IMR-90 (cell line): Measurements from ENCODE around the gene AFTPH. TPM values are rescaled to one million over a fixed set of nuclear protein-coding genes. Genes with fewer than 3 reads are reported as not detected.

ENCODE experiments used
- ATAC-seq: fragments of 200-7000 bp; cut with Tn5 transposase; 2 replicates; pipeline ENCODE4 v1.9.1; 2020; ENCODE audit warnings: low read depth, mild to moderate bottlenecking, moderate library complexity
- BruUV-seq: library from RNA; stranded (reverse); fragments of 400-500 nt; replicated peaks from 2 replicates; lab custom pipeline; 2021; lab: Mats Ljungman, UMichigan
- CTCF ChIA-PET: fragments of 300-600 bp; formaldehyde crosslinking; extraction: SDS; loops from one replicate; lab custom pipeline; 2021; ENCODE audit warnings: antibody characterized with exemption; lab: Yijun Ruan, JAX
- POLR2A ChIA-PET: fragments of 300-600 bp; sonication (Branson Sonifier 250); formaldehyde crosslinking; loops from one replicate; lab custom pipeline; 2022; ENCODE audit warnings: antibody characterized with exemption; ENCODE audit not compliant: unreplicated experiment; lab: Charles Lee
- DNase-seq: peaks from one replicate; pipeline ENCODE4 v3.0.0; 2013
- H2AFZ ChIP-seq: replicated peaks from 2 replicates; pipeline ENCODE3; 2013; ENCODE audit warnings: low read length, mild to moderate bottlenecking; ENCODE audit not compliant: poor library complexity
- H2AK5ac ChIP-seq: 2 replicates; pipeline ENCODE4 v1.6.1; 2013; ENCODE audit warnings: low read depth, low read length, inconsistent platforms
- H2AK9ac ChIP-seq: replicated peaks from 2 replicates; pipeline ENCODE3; 2013; ENCODE audit warnings: mild to moderate bottlenecking, low read depth, low read length, moderate library complexity; ENCODE audit not compliant: poor library complexity
- H2BK120ac ChIP-seq: 2 replicates; pipeline ENCODE4 v1.6.1; 2013; ENCODE audit warnings: low read depth, low read length, inconsistent platforms
- H2BK15ac ChIP-seq: 3 replicates; pipeline ENCODE4 v1.6.1; 2013; ENCODE audit warnings: low read depth, low read length, inconsistent platforms
- H2BK20ac ChIP-seq: 2 replicates; pipeline ENCODE4 v1.6.1; 2013; ENCODE audit warnings: low read depth, mild to moderate bottlenecking, inconsistent platforms, low read length, moderate library complexity
- H2BK5ac ChIP-seq: 2 replicates; pipeline ENCODE4 v1.6.1; 2013; ENCODE audit warnings: mild to moderate bottlenecking, low read depth, low read length, inconsistent platforms; ENCODE audit not compliant: poor library complexity, severe bottlenecking
- H3K14ac ChIP-seq: replicated peaks from 2 replicates; pipeline ENCODE4 v1.6.1; 2013; ENCODE audit warnings: low read depth, low read length, inconsistent platforms
- H3K18ac ChIP-seq: 2 replicates; pipeline ENCODE4 v1.6.1; 2013; ENCODE audit warnings: low read depth, low read length, control low read depth
- H3K23ac ChIP-seq: 2 replicates; pipeline ENCODE4 v1.6.1; 2013; ENCODE audit warnings: low read depth, low read length, inconsistent platforms
- H3K27ac ChIP-seq: 2 replicates; pipeline ENCODE4 v1.5.1; 2013; ENCODE audit warnings: mild to moderate bottlenecking, control low read depth, low read length; ENCODE audit not compliant: insufficient read depth
- H3K27me3 ChIP-seq: 2 replicates; pipeline ENCODE4 v1.6.1; 2013; ENCODE audit warnings: low read length; ENCODE audit not compliant: control insufficient read depth, insufficient read depth
- H3K36me3 ChIP-seq: 2 replicates; pipeline ENCODE4 v1.6.1; 2013; ENCODE audit warnings: low read length, mixed read lengths; ENCODE audit not compliant: control insufficient read depth, insufficient read depth
- H3K4ac ChIP-seq: 2 replicates; pipeline ENCODE4 v1.6.1; 2013; ENCODE audit warnings: low read depth, low read length, inconsistent platforms
- H3K4me1 ChIP-seq: 2 replicates; pipeline ENCODE4 v1.6.1; 2013; ENCODE audit warnings: low read length, mixed read lengths; ENCODE audit not compliant: control insufficient read depth, insufficient read depth
- H3K4me2 ChIP-seq: 2 replicates; pipeline ENCODE4 v1.6.1; 2013; ENCODE audit warnings: low read depth, mild to moderate bottlenecking, control low read depth, low read length, moderate library complexity
- H3K4me3 ChIP-seq: 2 replicates; pipeline ENCODE4 v1.5.1; 2013; ENCODE audit warnings: low read depth, mild to moderate bottlenecking, control low read depth, low read length, moderate library complexity; ENCODE audit not compliant: insufficient read depth
- H3K56ac ChIP-seq: 2 replicates; pipeline ENCODE4 v1.6.1; 2013; ENCODE audit warnings: low read length, inconsistent platforms; ENCODE audit not compliant: insufficient read depth; ENCODE audit errors: extremely low read depth
- H3K79me1 ChIP-seq, 2 experiments: 2 replicates each; pipeline ENCODE4 v1.6.1; 2013; ENCODE audit warnings: low read length in 2 of 2, inconsistent platforms in 1 of 2, low read depth in 1 of 2
- H3K9ac ChIP-seq: 2 replicates; pipeline ENCODE4 v1.6.1; 2013; ENCODE audit warnings: low read depth, low read length, control low read depth
- H3K9me1 ChIP-seq: 2 replicates; pipeline ENCODE4 v1.6.1; 2013; ENCODE audit warnings: low read length, inconsistent platforms; ENCODE audit not compliant: insufficient read depth
- H3K9me3 ChIP-seq: 2 replicates; pipeline ENCODE4 v1.6.1; 2013; ENCODE audit warnings: low read length; ENCODE audit not compliant: control insufficient read depth, insufficient read depth
- H4K20me1 ChIP-seq: 2 replicates; pipeline ENCODE4 v1.6.1; 2013; ENCODE audit warnings: low read length, inconsistent platforms; ENCODE audit not compliant: insufficient read depth
- H4K5ac ChIP-seq: 2 replicates; pipeline ENCODE4 v1.6.1; 2013; ENCODE audit warnings: mild to moderate bottlenecking, low read depth, low read length, control low read depth
- H4K8ac ChIP-seq, 2 experiments: 2 replicates each; pipeline ENCODE4 v1.6.1; 2013; ENCODE audit warnings: low read depth in 2 of 2, low read length in 2 of 2, control low read depth in 1 of 2, inconsistent platforms in 1 of 2
- H4K91ac ChIP-seq: 2 replicates; pipeline ENCODE4 v1.6.1; 2013; ENCODE audit warnings: low read depth, low read length, inconsistent platforms; ENCODE audit not compliant: insufficient read depth
- BHLHE40 ChIP-seq: fragments of 150-350 bp; IDR thresholded peaks from 2 replicates; pipeline ENCODE4 v1.6.1; 2016; ENCODE audit warnings: mild to moderate bottlenecking, low read depth, low read length
- MAZ ChIP-seq: IDR thresholded peaks from 2 replicates; pipeline ENCODE4 v1.6.1; 2012; ENCODE audit warnings: low read depth, mild to moderate bottlenecking, low read length, improper control_type of control experiment, moderate library complexity, borderline replicate concordance
- NFE2L2 ChIP-seq: fragments of 150-350 bp; IDR thresholded peaks from 2 replicates; pipeline ENCODE4 v1.6.1; 2016; ENCODE audit warnings: low read depth, mild to moderate bottlenecking, low read length
- POLR2A ChIP-seq: IDR thresholded peaks from 2 replicates; pipeline ENCODE4 v1.6.1; 2012; ENCODE audit warnings: mild to moderate bottlenecking, low read depth, low read length
- RAD21 ChIP-seq: IDR thresholded peaks from 2 replicates; pipeline ENCODE4 v1.6.1; 2012; ENCODE audit warnings: low read length, improper control_type of control experiment
- RFX5 ChIP-seq: IDR thresholded peaks from 2 replicates; pipeline ENCODE4 v1.8.0; 2012; ENCODE audit warnings: low read depth, mild to moderate bottlenecking, low read length, moderate library complexity
- WGBS, 2 experiments: methylation state at CpG; one replicate each; pipeline versions ENCODE4 v1.1.5 to v1.1.7; 2013; ENCODE audit warnings: missing lambda C conversion rate in 2 of 2; ENCODE audit not compliant: insufficient read length in 1 of 2; ENCODE audit errors: extremely low coverage in 2 of 2; 5-methylcytosine and 5-hydroxymethylcytosine counted together
- dilution Hi-C: fragments of 300-500 bp; cut with HindIII; formaldehyde crosslinking; loops from one replicate; pipeline ENCODE4 v1.14.3; 2018; ENCODE audit warnings: low sequenced_read_pairs; ENCODE audit not compliant: unreplicated experiment
- in situ Hi-C: fragments of 300-500 bp; cut with MboI; formaldehyde crosslinking; loops from 3 replicates; pipeline ENCODE4 v1.14.3; 2019; ENCODE audit warnings: low sequenced_read_pairs, inconsistent platforms, mixed read lengths
- intact Hi-C: fragments of 100-400 bp; cut with micrococcal nuclease; formaldehyde crosslinking; loops from 2 replicates; pipeline ENCODE4 v1.10.0; 2022
- polyA plus RNA-seq, 3 experiments: library from polyadenylated mRNA; depleted of rRNA; stranded (reverse); fragments of >200 nt; gene quantifications; 2 replicates each; pipeline ENCODE4 v1.2.3, GENCODE V29; 2012; ENCODE audit warnings: low replicate concordance in 1 of 3
- total RNA-seq: library from RNA; depleted of rRNA; stranded (reverse); fragments of >200 nt; gene quantifications from 2 replicates; pipeline ENCODE4 v1.2.3, GENCODE V29; 2012
- TF ChIP-seq, protein P1 (sequence below): conservative IDR thresholded peaks from 2 replicates; pipeline ENCODE4 v1.5.1; 2012; ENCODE audit warnings: mild to moderate bottlenecking, low read depth, low read length, improper control_type of control experiment

Gene AFTPH
- total and polyA plus RNA-seq, 2 of the 4 experiments (the other 2 are of a cell fraction), result 9.4 to 19.9 TPM

GRCh38 chr2:64581018-64581417 is 56.9 kb downstream of the AFTPH start:
- H3K27ac ChIP-seq, result no peak overlapping the region
- no peaks in the 10 kb centered on the region for H3K27me3 ChIP-seq
- H3K4me3 ChIP-seq, result no peak overlapping the region
- no peaks in the 10 kb centered on the region for H3K9me3 ChIP-seq
- no peaks in the 10 kb centered on the region for H3K4me1 ChIP-seq
- no peak overlapping the region for H2BK120ac ChIP-seq
- no peak overlapping the region for H4K5ac ChIP-seq
- no peaks in the 10 kb centered on the region for H3K9me1 ChIP-seq
- H4K20me1 ChIP-seq, result no peaks in the 10 kb centered on the region
- H2BK15ac ChIP-seq, result no peak overlapping the region
- ChIA-PET CTCF (interaction anchor here (0.6 to 0.7 kb wide), 2 partner anchors 13 to 66 kb away, joined by 4 read pairs; no protein-coding TSS in a partner anchor), POLR2A (no interaction called here)
- no peak overlapping the region for H3K23ac ChIP-seq
- no peak overlapping the region for H2BK20ac ChIP-seq
- no peak overlapping the region for H2BK5ac ChIP-seq
- in situ Hi-C loops (no loop called here), dilution Hi-C loops (no loop called here), intact Hi-C loops (no loop called here)
- H2AFZ ChIP-seq, result no peak overlapping the region
- H3K36me3 ChIP-seq, result peaks cover 5% of the 10 kb centered on the region
- no peak overlapping the region for H3K14ac ChIP-seq
- H3K4ac ChIP-seq, result no peak overlapping the region
- TF ChIP-seq NFE2L2 (no peak), POLR2A (no peak), BHLHE40 (no peak), RAD21 (no peak), RFX5 (no peak), MAZ (no peak)
- TF ChIP-seq, protein P1, sequence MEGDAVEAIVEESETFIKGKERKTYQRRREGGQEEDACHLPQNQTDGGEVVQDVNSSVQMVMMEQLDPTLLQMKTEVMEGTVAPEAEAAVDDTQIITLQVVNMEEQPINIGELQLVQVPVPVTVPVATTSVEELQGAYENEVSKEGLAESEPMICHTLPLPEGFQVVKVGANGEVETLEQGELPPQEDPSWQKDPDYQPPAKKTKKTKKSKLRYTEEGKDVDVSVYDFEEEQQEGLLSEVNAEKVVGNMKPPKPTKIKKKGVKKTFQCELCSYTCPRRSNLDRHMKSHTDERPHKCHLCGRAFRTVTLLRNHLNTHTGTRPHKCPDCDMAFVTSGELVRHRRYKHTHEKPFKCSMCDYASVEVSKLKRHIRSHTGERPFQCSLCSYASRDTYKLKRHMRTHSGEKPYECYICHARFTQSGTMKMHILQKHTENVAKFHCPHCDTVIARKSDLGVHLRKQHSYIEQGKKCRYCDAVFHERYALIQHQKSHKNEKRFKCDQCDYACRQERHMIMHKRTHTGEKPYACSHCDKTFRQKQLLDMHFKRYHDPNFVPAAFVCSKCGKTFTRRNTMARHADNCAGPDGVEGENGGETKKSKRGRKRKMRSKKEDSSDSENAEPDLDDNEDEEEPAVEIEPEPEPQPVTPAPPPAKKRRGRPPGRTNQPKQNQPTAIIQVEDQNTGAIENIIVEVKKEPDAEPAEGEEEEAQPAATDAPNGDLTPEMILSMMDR, result no peak
- H4K8ac ChIP-seq, result no peak overlapping the region
- H3K9ac ChIP-seq, result no peak overlapping the region
- no peak overlapping the region for H3K18ac ChIP-seq
- no TSS peak for BruUV-seq
- ATAC-seq (no peak), DNase-seq (no peak)
- H3K4me2 ChIP-seq, result no peak overlapping the region
- H3K79me1 ChIP-seq, result no peaks in the 10 kb centered on the region; a peak in 1 of 4 replicates
- no peak overlapping the region for H2AK9ac ChIP-seq
- H2AK5ac ChIP-seq, result no peak overlapping the region
- no peak overlapping the region for H3K56ac ChIP-seq
- H4K91ac ChIP-seq, result no peak overlapping the region
- no CpG with 5 or more reads among the region's 2 CpGs for WGBS, 2 experiments
